Cortex of kidney (tissue), 1 donor: ENCODE results near the gene CRADD.
"Not testable (repeated sequence)": the region's sequence is repeated elsewhere in the genome, so short reads cannot be mapped to it uniquely, and the experiment has no call there.

Source experiments
- DNase-seq: peaks from one replicate; lab custom pipeline; 2025; lab: John Stamatoyannopoulos, UW

CRADD gene

DNA sequence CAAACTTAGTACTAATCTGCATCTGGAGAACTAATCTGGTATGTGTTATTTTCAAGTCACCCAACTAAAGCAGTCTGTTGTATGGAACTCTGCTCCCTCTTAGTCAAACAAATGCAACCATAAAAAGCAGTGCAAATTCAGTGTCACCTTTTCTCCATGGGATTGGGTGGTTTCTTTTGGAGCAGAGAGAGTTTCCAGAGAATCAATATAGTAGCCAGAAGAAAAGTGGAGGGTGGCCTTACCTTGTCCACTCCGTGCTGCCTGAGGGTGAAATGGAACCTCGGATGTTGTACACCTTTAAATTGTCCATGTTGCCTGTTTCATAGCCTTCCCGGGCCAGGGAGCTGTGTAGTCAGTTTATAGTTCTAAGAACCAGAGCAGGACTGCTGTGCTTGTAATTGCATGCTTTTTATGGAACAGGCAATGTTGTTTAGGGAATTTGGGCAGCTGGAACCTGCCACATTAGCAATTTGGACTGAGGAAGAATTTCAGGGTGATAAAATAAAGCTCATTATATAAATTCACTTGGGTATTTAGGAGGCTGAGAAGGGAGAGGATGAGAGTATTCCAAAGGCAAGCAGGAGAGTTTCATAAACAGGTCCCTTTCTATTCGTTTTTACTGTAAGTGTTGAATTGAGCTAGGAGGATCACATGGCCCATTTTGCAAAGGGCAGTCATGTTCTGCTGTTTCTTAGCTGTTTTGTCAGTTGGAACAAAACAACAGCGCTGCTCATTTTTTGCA lies 60.5 kb downstream of the CRADD start:
- DNase-seq: no peak

DNA sequence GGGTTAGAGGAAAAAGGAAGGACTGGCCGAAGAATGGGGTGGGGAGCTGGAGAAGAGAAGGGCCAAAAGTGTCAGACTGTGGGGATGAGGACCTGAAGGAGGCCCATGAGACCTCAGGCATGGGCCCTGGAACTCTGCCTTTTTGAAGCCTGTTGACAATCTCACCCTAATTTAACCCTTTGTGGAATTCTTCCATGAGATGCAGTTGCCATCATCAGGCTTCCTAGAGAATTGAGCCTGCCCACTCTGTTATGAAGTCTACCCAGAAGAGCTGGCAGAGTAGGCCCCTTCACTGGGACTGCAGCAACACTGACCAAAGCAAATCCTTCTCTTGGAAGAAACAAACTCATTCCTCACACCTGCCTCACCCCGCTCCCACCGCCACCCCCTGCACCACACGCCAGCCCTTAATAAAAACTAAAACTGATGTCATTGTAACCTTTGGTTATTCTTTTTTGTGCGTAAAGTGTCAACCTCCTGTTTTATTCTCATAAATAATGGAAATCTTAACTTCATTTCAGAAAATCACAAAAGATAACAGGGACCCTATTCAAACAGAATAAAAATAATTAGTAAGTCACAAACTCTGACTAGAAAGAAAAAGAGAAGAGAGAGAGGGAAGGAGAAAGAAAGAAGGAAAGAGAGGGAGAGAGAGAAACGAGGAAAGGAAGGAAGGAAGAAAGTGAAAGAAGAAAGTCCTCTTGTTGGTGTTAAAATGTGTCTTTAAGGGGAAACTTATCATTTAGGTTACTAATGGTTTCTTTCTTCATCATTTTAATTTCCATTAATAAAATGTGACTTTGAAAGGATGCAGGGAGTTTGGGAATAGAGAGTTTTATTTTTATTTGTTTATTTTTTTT lies 61.3 kb downstream of the CRADD start:
- DNase-seq: no peak

DNA sequence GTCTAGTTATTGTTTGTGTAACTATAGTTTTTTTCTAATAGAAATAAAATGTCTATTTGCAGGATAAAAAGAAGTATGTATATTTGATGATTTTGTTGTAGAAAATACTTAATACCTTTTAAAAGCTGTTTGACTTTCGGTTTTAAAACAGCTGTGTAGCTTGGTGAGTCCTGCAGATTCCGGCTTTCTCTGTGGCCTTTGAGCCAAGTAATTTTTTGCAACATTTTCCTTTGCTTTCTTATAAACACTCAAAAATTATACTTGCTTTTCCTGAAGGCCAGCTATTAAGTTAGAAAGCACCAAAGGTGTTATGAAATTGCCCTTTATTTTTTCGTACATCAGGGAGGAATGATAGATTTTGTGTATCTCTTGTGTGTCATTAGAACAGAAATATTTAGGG lies 63.6 kb downstream of the CRADD start:
- no peak for DNase-seq

- DNase-seq: no peak
These were observed 64.5 kb downstream of the CRADD start for GRCh38 chr12:93741659-93742109.

DNA sequence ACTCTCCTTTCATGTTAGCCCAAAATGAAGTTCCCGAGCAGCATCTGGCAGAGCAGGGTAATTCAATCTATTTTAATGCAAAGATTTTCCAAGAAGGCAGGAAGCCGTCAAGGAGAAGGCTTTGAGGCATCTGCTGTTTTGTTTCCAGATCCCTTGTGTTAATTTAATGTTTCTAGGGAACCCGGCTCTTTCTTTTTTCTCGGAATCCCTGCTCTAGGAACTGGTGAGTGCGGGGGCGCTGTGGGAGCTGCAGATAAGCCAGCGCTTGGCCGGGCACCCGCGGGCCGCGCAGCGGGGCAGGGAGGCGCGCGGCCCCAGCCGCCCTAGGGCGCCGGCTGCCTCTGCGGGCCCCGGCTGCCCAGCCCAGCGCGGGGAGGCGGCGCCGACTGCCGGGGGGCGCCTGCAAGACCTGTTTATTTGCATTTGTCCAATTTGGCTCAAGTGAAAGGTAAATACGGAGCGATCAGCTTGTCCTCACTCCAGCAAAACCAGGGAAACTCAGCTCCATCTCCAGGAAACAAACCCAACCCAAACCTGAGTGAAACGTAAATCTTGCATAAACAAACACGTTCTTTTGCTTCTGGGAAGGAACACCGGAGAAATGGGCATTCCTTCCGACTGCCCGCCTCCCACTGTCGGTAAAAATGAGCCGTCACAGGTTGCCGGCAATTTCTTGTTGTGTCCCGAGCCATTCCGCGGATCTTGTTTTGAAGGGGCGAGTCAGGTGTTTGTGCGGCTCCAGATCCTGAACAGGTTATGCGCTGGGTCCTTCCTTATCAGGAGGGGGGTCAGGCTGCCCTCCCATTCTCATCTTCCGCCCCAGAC lies 65.1 kb downstream of the CRADD start:
- DNase-seq: no peak

- DNase-seq: no peak
These were observed 66.2 kb downstream of the CRADD start for GRCh38 chr12:93743229-93743998.

GRCh38 chr12:93743999-93744689 lies 67.0 kb downstream of the CRADD start:
- no peak for DNase-seq

DNA sequence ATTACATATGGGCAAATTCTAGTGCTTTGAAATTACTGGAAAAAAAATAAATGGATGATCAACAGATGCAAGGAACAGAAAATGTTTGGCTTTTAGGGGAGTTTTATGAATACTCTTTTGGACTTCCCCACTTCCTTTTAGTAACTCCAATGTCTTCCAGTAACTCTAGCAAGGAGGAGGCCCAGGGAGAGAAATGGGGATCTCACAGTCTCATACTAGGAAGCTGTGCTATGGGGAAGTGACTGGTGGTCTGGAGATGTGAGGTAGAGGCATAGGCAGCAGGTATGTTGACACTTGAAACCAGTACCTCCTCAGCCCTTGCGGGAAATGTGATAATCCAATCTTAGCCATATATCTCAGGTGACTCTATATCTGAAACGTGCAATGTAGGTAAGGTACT lies 68.1 kb downstream of the CRADD start:
- no peak for DNase-seq

DNA sequence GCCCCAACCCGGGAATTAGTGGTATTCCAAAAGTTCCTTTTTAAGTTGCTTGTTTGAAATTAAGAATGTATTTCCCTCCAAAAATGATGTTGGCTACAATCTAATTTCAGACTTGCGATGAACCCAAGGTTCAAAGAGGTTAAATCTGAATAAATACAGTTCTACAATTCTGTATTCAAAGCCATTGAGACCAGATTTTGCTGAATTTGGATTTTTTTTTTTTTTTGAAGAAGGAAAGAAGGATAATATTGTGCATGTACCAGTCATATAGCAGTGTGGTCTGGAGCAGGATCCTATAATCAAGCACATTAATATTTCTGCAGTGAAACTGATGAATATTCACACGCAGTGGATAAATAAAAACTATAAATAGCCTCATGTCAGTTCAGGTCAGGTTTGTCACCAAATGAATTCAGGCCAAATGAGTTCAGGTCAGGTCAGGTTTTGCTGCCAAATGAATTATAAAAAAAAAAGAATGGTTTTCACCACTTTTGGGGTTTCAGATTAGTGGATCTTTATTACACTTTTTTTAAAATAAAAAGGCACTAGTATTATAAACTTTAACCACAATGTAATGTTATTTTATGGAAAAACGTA lies 69.5 kb downstream of the CRADD start:
- DNase-seq: no peak

DNA sequence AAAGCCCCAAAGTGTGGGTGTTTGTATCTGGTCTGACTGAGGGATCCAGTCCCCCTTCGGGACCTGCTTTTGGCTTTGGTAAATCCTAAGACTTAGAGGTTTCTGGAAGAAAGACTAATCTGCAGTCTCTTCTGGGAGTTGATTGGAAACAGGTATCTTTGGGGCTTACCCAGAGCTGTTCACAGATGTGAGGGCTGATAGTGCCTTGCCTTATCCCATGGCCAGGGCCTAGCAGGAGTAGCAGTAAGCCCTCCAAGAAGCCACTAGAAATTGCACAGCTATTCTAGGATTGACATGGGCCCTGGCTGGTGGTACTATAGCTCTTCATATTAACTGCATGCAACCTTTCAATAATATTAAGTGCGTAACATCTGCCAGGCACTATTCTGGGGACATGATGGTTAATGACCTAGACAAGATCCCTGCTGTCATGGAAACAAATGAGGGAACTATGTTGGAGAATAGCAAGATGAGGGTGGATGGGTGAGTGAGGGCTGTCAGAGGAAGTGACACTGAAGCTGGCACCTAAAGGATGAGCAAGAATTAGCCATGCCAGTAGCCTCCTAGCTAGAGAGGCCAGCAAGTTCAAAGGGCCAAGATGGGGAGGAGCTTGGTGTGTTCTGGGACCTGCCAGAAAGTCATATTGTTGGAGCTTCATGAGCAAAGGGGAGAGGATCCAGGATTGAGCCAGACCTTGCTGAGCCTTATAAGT lies 71.7 kb downstream of the CRADD start:
- DNase-seq: no peak

GRCh38 chr12:93749515-93749914 lies 72.3 kb downstream of the CRADD start:
- DNase-seq: no peak

DNA sequence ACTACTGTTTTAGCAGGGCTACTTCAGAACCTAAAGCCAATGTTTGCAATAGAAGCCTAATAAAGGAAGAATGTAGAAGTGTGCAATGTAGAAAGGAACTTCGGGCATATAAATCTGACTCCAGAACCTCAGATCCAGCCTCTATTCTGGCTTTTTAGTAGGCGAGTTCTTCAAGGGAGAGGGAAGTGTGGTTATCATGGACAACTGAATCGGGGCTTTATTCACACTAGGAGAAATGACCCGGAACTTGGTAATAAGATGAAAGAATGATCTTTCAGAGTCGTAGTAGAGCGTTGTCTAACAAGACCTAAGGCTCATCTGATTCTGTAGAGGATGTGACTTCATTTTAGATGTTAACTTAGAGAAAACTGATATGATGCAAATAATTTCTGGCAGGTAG lies 72.9 kb downstream of the CRADD start:
- DNase-seq: no peak

DNA sequence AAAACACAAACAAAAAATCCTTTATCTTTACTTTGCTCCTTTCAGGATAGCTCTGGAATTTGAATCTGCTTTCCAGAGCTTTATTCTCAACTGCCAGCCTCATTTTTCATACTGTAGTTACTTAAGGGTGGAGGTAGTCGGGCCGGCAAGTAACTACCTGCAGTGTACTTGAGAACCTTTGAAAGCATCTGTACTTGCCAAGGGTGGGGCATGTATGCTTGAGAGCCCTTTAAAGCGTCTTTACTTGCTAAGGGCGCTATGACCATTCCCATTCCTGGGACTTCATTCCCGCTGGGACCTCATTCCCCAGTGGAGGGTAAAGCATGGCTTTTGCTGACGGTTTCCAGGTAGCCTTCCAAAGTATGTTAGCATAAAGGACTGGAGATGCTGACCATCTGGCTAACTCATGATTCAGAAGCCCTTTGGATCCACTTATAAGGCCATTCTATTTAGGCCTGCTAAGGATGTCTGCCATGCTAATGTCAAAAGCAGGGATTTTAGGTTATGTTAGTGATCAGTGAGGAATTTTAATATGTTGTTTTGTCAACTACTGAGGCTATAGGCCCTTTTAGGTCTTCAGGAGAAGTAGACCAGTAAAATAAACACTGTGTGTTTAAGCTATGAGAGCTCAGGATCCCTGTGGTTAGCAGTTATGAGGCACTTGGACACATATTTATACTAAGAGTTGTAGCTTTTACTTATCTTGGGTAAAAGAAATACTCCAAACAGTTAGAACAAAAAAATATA lies 74.9 kb downstream of the CRADD start:
- DNase-seq: no peak

DNA sequence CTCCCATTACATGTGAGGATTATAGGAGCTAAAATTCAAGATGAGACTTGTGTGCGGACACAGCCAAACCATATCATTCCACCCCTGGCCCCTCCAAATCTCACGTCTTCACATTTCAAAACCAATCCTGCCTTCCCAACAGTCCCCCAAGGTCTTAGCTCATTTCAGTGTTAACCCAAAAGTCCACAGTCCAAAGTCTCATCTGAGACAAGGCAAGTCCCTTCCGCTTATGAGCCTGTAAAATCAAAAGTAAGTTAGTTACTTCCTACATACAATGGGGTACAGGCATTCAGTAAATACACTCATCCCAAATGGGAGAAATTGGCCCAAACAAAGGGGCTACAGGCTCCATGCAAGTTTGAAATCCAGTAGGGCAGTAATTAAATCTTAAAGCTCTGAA lies 76.1 kb downstream of the CRADD start:
- no peak for DNase-seq

DNA sequence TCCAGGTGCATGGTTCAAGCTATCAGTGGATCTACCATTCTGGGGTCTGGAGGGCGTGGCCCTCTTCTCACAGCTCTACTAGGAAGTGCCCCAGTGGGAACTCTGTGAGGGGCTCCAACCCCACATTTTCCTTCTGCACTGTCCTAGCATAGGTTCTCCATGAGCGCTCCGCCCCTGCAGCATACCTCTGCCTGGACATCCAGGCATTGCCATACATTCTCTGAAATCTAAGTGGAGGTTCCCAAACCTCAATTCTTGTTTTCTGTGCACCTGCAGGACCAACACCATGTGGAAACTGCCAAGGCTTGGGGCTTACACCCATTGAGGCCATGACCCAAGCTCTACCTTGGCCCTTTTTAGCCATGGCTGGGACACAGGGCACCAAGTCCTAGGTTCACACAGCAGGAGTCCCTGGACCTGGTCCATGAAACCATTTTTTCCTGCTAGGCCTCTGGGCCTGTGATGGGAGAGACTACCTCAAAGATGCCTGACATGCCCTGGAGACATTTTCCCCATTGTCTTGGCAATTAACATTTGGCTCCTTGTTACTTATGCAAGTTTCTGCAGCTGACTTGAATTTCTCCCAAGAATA lies 76.8 kb downstream of the CRADD start:
- no peak for DNase-seq

DNA sequence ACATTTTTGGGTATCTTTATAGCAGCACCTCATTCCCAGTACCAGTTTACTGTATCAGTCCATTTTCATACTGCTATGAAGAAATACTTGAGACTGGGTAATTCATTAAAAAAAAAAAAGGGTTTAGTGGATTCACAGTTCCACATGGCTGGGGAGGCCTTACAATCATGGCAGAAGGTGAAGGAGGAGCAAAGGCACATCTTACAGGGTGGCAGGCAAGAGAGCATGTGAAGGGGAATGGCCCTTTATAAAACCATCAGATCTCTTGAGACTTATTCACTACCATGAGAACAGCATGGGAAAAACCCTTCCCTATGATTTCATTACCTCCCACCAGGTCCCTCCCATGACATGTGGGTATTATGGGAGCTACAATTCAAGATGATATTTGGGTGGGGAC lies 77.7 kb downstream of the CRADD start:
- DNase-seq: not testable (repeated sequence)

- no peak for DNase-seq
These were observed 79.1 kb downstream of the CRADD start for GRCh38 chr12:93756288-93756687.

DNA sequence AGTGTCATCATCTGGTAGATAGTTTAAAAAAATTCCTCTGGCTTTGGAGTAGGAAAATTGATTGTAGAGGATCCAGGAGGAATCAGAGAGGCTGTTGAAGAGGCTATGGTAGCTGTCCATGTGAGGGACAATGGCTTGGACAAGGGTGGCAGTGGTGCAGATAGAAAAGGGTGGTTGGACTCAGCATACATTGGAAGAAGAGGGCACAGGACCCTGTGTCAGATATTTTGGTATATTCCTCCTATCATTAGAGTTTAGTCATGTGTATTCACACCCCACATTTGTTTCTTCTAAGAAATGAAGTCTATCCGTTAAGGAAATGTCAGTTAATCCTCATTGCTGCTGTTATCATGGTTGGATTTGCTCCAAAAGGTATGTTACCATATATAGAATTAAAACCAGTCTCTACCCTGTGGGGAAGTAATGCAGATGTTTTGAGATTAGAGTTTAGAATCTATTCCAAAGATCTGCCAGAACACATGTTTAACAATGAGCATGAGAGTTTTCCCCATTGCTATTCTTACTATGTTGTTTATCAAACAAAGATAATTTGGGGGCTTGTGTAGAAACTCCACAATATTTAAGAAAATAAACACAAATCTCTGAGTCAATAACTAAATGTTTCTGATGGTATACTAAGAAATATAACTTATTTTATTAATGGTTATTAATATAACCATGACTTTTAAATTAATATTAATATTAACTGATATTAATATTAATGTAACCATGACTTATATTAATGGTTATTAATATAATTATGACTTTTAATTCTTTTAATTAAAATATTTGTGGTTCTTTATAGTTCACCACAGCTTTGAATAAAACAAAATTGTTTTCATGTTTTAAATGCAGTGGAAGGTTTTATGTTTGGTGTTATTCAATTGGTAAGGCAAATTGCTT lies 80.9 kb downstream of the CRADD start:
- DNase-seq: no peak
